NCI-H226 (cell line): ENCODE measurements around the gene OGT.
"Not testable (repeated sequence)": the region's sequence is repeated elsewhere in the genome, so short reads cannot be mapped to it uniquely, and the experiment has no call there.

Experiments used
- DNase-seq: peaks from one replicate; pipeline ENCODE4 v3.0.0-alpha.2; 2015

The OGT gene

DNA sequence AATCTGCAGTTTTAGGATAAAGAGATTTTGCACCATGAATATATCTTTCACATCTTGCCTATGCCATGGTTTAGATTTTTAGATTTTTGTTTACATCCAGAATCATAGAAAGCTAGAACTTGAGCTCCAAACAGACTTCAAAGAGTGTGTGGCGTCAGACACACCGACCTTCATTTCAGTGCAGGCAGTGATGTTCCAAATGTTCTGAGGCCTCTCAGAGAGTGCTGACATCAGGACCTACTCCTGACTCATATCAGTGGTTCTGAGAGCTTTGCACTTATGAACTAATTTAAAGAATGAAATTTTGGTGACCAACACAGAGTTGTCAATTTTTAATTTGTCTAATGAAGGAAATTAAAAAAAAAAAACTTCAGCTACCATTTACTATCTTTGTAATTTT lies 67.1 kb downstream of the OGT start:
- DNase-seq: no peak

DNA sequence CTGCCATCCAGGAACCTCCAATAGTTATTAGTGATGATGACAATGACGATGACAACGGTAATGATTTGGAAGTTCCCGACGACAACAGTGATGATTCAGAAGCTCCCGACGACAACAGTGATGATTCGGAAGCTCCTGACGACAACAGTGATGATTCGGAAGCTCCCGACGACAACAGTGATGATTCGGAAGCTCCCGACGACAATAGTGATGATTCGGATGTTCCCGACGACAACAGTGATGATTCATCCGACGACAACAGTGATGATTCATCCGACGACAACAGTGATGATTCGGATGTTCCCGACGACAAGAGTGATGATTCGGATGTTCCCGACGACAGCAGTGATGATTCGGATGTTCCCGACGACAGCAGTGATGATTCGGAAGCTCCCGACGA lies 70.7 kb downstream of the OGT start:
- DNase-seq: no peak

DNA sequence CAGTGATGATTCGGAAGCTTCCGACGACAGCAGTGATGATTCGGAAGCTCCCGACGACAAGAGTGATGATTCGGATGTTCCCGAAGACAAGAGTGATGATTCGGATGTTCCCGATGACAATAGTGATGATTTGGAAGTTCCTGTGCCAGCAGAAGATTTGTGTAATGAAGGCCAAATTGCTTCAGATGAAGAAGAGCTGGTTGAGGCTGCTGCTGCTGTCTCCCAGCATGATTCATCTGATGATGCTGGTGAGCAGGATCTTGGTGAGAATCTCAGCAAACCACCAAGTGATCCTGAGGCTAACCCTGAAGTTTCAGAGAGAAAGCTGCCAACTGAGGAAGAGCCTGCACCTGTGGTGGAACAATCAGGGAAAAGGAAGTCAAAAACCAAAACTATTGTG lies 71.2 kb downstream of the OGT start:
- no peak for DNase-seq

DNA sequence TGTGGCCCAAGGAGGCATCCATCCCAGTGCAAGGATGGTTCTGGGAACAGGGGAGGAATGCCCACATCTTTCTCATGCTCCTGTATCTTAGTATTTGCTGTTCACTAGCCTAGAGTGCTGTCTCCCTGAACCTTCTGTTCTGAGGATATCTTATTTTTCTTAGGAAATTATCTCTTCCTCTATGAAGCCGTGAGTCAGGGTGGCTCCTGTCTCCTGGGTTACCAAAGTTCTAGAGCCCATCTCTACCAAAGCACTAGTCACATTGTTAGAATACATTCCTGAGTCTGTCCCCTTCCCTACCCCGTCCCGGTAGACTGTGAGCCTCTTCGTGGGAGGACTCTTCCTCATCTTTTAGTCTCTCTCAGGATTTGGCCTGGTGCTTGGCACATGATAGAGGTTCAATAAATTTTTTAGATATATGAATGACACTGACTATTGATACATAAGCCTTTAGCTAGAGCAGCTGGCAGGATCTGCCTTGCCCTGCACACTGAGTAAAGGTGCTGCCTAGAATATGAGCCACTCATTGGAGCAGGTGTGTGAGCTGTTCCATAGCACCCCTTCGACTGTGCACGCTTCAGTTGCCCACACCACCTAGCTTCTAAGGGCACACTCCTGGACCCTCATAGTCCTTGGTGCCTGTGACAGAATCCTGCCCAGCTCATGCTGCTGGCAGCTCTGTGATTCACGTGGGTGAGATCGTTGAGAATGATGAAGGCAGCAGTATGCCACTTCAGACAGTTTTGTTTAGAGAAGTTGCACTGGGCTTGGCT lies 72.1 kb downstream of the OGT start:
- no peak for DNase-seq

- DNase-seq: no peak
These were observed 73.8 kb downstream of the OGT start for GRCh38 chrX:71606536-71607216.

GRCh38 chrX:71607488-71607887 lies 74.6 kb downstream of the OGT start:
- DNase-seq: no peak

- no peak for DNase-seq
These were observed 76.3 kb downstream of the OGT start for GRCh38 chrX:71609095-71609750.

DNA sequence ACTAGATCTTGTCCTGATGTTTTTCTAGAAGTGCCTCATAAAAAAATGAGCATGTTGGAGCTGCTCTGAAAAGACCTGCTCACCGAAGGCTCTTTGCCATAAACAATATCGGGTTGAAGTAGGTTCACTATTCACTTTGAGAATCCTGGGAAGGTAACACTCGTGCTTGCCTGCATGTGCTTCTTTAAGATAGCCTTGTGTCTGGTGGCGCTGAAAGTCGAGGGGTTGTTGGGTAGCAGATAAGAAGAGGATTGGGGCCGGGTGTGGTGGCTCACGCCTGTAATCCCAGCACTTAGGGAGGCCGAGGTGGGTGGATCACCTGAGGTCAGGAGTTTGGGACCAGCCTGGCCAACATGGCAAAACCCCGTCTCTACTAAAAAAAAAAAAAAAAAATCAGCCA lies 78.8 kb downstream of the OGT start:
- DNase-seq: not testable (repeated sequence)

- no peak for DNase-seq
These were observed 79.4 kb downstream of the OGT start for GRCh38 chrX:71612256-71612655.

DNA sequence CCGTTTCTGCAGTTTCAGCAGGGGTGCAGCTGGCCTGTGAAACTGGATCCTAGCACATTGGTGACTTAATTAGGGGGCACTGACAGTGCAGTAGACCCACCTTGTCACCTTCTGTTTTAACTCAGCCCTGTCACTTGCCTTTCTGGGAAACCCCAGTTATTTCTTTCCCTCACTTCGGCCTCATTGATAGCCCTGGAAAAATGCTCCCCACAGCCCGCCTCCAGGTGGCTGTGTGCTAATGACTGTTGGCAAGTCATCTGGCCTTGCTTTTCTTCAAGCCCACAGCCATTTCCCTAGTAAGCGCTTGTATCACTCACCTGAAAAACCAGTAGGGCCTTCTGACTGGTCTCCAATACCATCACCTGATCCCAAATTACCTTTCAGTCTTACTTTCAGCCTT lies 82.2 kb downstream of the OGT start:
- no peak for DNase-seq

DNA sequence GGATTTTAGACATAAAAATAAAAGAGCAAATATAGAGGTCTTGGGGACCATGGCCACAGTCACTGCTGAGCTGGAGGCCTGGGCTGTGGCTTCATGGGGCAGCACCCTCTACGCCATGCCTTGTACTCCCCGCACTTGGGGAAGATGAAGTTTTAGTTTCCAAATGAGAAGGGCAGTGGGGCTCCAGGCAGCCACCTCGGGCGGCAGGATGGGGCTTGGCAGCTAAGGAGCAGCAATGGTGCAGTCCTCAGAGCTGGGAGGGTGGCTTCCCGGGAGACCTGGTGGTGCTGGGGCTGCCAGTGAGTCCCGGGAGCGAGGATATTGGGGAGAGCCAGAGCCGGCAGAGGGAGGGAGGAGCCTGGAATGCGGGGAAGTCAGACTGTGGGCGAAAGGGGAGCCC lies 83.0 kb downstream of the OGT start:
- no peak for DNase-seq

GRCh38 chrX:71616672-71617529 lies 84.0 kb downstream of the OGT start:
- DNase-seq: no peak

- no peak for DNase-seq
These were observed 84.8 kb downstream of the OGT start for GRCh38 chrX:71617742-71618141.

DNA sequence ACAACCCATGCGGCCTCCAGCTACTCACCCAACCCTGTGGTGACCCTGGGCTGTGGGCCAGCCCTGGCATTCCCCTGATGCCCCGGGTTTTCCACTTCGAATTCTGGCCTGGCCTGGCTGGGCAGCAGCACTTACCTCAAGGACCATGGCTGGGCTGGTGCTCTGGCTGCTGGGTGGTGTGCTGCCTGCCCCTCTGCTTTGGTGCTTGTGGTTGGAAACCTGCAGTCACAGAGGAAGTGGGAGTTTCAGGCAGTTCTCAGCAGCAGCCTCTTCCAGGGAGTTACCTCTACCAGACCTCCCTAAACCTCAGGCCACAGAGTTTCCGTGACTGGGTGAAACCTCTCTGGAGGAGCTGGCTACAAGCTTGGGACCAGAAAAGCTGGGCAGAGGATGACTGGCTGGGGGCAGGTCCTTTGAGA lies 85.4 kb downstream of the OGT start, which contains the start of gene CXCR3:
TSS of gene CXCR3 (minus strand) at position 209 of the 419 bp plus-strand sequence. CDS start at position 147, 62 bp downstream.
- peak; percentile 46 for DNase-seq

DNA sequence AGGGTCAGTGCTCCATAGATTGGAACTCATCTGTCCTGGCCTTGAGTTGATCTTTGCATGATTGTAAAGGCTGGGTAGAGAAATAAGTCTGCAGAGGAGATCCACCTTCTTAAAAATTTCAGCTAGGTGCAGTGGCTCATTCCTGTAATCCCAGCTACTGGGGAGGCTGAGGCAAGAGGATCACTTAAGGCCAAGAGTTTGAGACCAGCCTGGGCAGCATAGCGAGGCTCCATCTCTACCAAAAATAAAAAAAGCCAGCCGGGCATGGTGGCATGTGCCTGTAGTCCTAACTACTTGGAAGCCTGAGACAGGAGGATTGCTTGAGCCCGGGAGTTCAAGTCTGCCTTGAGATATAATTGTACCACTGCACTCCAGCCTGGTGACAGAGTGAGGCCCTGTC lies 85.9 kb downstream of the OGT start:
- no peak for DNase-seq

DNA sequence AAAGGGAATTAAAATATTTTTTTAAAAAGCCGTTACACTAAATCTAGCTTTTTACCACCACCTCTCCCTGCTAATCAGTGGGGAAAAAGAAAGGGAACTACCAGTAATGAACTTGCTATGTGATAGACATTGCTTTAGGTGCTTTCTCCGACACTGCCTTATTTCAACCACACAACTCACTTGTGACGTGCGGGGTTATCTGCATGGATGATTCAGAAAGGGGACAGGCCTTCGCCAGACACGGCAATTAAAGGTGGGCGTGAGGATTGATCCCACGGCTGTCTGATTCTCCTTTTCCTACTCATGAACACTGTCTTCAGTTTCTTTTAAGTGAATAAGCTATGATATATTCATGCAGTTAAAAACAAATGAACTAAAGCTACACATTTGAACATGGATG lies 86.3 kb downstream of the OGT start:
- DNase-seq: no peak

- DNase-seq: no peak
These were observed 87.1 kb downstream of the OGT start for GRCh38 chrX:71619986-71620385.

GRCh38 chrX:71621603-71622002 lies 88.7 kb downstream of the OGT start:
- DNase-seq: no peak

DNA sequence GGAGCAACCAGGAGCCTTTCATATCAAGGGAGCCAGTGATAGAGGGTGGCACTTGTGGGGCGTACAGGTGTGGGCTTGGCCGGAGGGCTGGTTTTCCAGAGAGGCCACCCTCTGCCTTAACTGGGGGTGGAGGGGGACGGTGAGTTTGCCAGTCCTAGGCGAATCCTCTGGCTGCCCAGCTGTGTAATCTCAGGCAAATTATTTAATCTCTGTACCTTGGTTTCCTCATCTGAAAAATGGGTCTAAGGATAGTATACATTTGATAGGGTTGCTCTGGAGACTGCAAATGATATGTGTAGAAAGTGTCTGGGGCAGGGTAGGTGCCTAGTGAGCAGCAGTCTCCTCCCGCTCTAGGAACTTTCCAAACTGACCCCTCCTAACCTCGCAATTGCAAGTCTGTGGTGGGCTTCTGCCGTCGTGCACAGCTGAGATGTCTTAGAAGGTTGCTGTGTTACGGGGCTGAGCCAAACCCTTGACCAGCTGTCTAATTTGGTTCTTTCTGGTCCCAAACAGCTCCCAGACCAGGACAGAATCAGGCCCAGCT lies 89.2 kb downstream of the OGT start:
- no peak for DNase-seq

GRCh38 chrX:71622576-71623450 lies 89.9 kb downstream of the OGT start:
- peak; percentile 75 for DNase-seq

DNA sequence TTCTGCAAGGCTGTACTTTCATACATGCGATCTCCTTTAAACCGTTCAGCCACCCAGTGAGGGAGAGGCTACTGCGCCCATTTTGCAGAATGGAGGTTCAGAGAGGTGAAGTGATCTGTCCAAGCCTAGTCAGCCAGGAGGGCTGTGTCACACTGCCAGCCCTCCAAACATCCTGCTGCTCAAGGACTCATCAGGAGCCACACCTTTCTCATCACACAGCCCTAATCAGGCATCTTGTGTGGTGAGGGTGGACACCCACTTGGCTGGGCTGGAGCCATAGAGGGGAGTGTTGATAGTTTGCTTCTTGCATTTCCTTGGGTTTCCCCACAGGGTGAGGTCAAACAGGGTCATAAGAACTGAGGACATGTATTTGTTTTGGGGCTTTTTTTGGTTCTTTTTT lies 90.8 kb downstream of the OGT start:
- no peak for DNase-seq

DNA sequence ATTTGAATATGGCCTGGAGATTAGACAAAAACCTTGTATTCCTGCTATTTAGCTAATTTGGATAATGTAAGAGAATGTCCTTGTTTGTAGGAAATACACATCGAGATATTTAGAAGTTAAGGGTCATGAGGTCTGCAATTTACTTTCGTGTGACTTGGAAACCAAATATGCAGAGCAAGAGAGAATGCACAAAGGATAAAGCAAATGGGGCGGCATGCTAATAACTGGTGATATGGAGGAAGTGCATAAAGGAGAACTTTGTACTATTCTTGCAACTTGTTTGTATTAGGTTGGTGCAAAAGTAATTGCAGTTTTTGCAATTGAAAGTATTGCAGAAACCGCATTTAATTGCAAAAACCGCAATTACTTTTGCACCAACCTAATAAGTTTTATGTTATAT lies 92.6 kb downstream of the OGT start:
- DNase-seq: no peak
